Measurements from ENCODE around the gene GATB. TPM values are rescaled to one million over a fixed set of nuclear protein-coding genes. Genes with fewer than 3 reads are reported as not detected.

Gene GATB
- total and polyA plus RNA-seq, 2 donors (not counting 3 experiments of a cell fraction or from before 2014, with no cell fraction given) = 14.4 to 17.7 TPM

DNA sequence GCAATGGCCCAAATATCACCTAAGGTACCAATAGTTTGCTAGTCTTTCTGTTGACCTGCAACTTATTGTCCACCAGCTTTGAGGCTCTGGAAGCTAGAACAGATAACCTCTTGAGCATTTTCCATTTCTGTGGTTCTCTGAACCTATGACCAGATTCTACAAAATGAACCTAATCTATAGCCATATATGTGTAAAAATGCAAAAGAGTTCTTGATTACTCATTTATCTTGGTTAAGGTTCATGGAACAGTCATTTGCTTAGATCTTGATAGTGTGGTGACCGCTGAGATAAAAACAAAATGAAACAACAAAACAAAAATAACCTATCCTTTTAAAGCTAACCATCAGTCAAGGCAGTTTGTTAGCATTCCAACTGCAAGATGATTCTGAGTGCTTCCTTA lies 9.3 kb upstream of the GATB start:
- H2AFZ ChIP-seq (ENCODE audit: low read depth, low read length) = no peak overlapping the region
- peaks cover 3 to 9% of the 10 kb centered on the region in 2 experiments for H3K27me3 ChIP-seq (ENCODE audit: control insufficient read depth in 2 of 2, insufficient read depth in 2 of 2, low read length in 2 of 2)
- intact Hi-C loops (cut with micrococcal nuclease) = no loop called here
- DNase-seq (ENCODE audit: low read depth, low spot score) (no peak), FAIRE-seq (no peak)
- no peaks in the 10 kb centered on the region for H3K9me1 ChIP-seq (replicated peaks; ENCODE audit: control insufficient read depth, extremely low read depth, insufficient read depth, low read length)
- no peaks in the 10 kb centered on the region for H3K79me2 ChIP-seq (ENCODE audit: control insufficient read depth, insufficient read depth, low read length)
- no peaks in the 10 kb centered on the region for H4K20me1 ChIP-seq (replicated peaks; ENCODE audit: control insufficient read depth, extremely low read depth, insufficient read depth, low read length)
- no peak overlapping the region for H3K27ac ChIP-seq (ENCODE audit: insufficient read depth, low read depth, low read length)
- TF ChIP-seq GATA2 (IDR thresholded peaks at IDR 0.05; ENCODE audit: insufficient read depth, insufficient read length, low read depth, low read length) (no peak), POLR2A (IDR thresholded peaks at IDR 0.05; ENCODE audit: low read depth, low read length) (no peak), MYC (IDR thresholded peaks at IDR 0.05; ENCODE audit: low read depth, low read length) (no peak), EZH2 (IDR thresholded peaks at IDR 0.05; ENCODE audit: borderline replicate concordance, low read depth, low read length, severe bottlenecking) (no peak)
- TF ChIP-seq, protein P1, sequence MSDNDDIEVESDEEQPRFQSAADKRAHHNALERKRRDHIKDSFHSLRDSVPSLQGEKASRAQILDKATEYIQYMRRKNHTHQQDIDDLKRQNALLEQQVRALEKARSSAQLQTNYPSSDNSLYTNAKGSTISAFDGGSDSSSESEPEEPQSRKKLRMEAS (IDR thresholded peaks at IDR 0.05; ENCODE audit: insufficient read depth, insufficient read length) = no peak
- TF ChIP-seq, protein P2, sequence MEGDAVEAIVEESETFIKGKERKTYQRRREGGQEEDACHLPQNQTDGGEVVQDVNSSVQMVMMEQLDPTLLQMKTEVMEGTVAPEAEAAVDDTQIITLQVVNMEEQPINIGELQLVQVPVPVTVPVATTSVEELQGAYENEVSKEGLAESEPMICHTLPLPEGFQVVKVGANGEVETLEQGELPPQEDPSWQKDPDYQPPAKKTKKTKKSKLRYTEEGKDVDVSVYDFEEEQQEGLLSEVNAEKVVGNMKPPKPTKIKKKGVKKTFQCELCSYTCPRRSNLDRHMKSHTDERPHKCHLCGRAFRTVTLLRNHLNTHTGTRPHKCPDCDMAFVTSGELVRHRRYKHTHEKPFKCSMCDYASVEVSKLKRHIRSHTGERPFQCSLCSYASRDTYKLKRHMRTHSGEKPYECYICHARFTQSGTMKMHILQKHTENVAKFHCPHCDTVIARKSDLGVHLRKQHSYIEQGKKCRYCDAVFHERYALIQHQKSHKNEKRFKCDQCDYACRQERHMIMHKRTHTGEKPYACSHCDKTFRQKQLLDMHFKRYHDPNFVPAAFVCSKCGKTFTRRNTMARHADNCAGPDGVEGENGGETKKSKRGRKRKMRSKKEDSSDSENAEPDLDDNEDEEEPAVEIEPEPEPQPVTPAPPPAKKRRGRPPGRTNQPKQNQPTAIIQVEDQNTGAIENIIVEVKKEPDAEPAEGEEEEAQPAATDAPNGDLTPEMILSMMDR (IDR thresholded peaks at IDR 0.05; ENCODE audit: extremely low read depth in 1 of 2, insufficient read depth in 1 of 2, low read depth in 1 of 2, low read length in 2 of 2) = no peak
- no peak overlapping the region for H3K9ac ChIP-seq (replicated peaks; ENCODE audit: extremely low read depth, insufficient read depth, low read length)
- H3K36me3 ChIP-seq (ENCODE audit: control insufficient read depth in 2 of 2, extremely low read depth in 1 of 2, insufficient read depth in 2 of 2, low read length in 2 of 2) = no peaks in the 10 kb centered on the region
- H3K4me3 ChIP-seq (replicated peaks in 1 of 3; ENCODE audit: insufficient read depth in 1 of 3, low read depth in 1 of 3, low read length in 3 of 3) = no peak overlapping the region
- no peak overlapping the region for H3K4me2 ChIP-seq (ENCODE audit: insufficient read depth, low read length)
- ChIA-PET POLR2A (no interaction called here), CTCF (no interaction called here)
- dilution Hi-C loops (cut with MboI; ENCODE audit: extremely low pct_ligation_motif_present, low sequenced_read_pairs) = no loop called here
- no peaks in the 10 kb centered on the region for H3K4me1 ChIP-seq (ENCODE audit: control insufficient read depth, extremely low read depth, insufficient read depth, low read length)
- no peaks in the 10 kb centered on the region for H3K9me3 ChIP-seq (replicated peaks; ENCODE audit: control insufficient read depth, insufficient read depth, low read length)
- BruUV-seq (replicated peaks) = no TSS peak

DNA sequence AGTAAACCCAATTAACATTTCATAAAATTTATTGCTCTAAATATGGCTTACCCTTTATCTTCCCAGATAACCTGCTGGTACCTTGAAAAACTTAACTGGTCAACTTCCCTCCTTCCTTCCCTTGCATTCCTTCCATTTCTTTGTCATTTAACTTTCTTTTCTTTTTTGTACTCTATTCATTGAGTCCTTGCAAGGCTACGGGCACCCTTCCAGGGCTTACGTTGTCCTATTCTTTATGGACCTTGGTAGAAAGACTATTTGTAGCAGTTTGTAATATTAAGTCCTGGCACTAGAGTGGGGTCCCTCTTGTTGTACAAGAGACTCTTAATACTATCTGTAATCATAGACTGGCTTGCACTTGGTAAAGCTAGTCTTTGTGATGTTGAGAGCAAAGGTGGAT lies 8.0 kb upstream of the GATB start:
- TF ChIP-seq FOS (IDR thresholded peaks at IDR 0.05; ENCODE audit: borderline replicate concordance, insufficient read depth, low read length) (no peak), EZH2 (IDR thresholded peaks at IDR 0.05; ENCODE audit: borderline replicate concordance, low read depth, low read length, severe bottlenecking) (no peak), POLR2A (IDR thresholded peaks at IDR 0.05; ENCODE audit: low read depth, low read length) (no peak), JUN (IDR thresholded peaks at IDR 0.05; ENCODE audit: borderline replicate concordance, insufficient read depth, insufficient read length, low read depth) (no peak), MYC (IDR thresholded peaks at IDR 0.05; ENCODE audit: low read depth, low read length) (no peak), POLR2AphosphoS5 (IDR thresholded peaks at IDR 0.05; ENCODE audit: insufficient read depth, low read depth, low read length) (no peak), GATA2 (IDR thresholded peaks at IDR 0.05; ENCODE audit: insufficient read depth, insufficient read length, low read depth, low read length) (no peak)
- TF ChIP-seq, protein P2 (IDR thresholded peaks at IDR 0.05; ENCODE audit: extremely low read depth in 1 of 2, insufficient read depth in 1 of 2, low read depth in 1 of 2, low read length in 2 of 2) = no peak
- TF ChIP-seq, protein P1 (IDR thresholded peaks at IDR 0.05; ENCODE audit: insufficient read depth, insufficient read length) = no peak
- no peak for FAIRE-seq
- ChIA-PET CTCF (no interaction called here), POLR2A (no interaction called here)
- dilution Hi-C loops (cut with MboI; ENCODE audit: extremely low pct_ligation_motif_present, low sequenced_read_pairs) = no loop called here
- no peak for DNase-seq (ENCODE audit: low read depth, low spot score)
- Histone ChIP-seq H3K9me1 (replicated peaks; ENCODE audit: control insufficient read depth, extremely low read depth, insufficient read depth, low read length) (no peaks in the 10 kb centered on the region), H3K4me3 (replicated peaks in 1 of 3; ENCODE audit: insufficient read depth in 1 of 3, low read depth in 1 of 3, low read length in 3 of 3) (no peak overlapping the region), H4K20me1 (replicated peaks; ENCODE audit: control insufficient read depth, extremely low read depth, insufficient read depth, low read length) (no peaks in the 10 kb centered on the region), H3K9me3 (replicated peaks; ENCODE audit: control insufficient read depth, insufficient read depth, low read length) (no peaks in the 10 kb centered on the region), H3K79me2 (ENCODE audit: control insufficient read depth, insufficient read depth, low read length) (no peaks in the 10 kb centered on the region), H3K27me3 (ENCODE audit: control insufficient read depth in 2 of 2, insufficient read depth in 2 of 2, low read length in 2 of 2) (peaks cover 3 to 12% of the 10 kb centered on the region in 2 experiments), H2AFZ (ENCODE audit: low read depth, low read length) (no peak overlapping the region), H3K9ac (replicated peaks; ENCODE audit: extremely low read depth, insufficient read depth, low read length) (no peak overlapping the region), H3K4me2 (ENCODE audit: insufficient read depth, low read length) (no peak overlapping the region), H3K4me1 (ENCODE audit: control insufficient read depth, extremely low read depth, insufficient read depth, low read length) (no peaks in the 10 kb centered on the region), H3K36me3 (ENCODE audit: control insufficient read depth in 2 of 2, extremely low read depth in 1 of 2, insufficient read depth in 2 of 2, low read length in 2 of 2) (no peaks in the 10 kb centered on the region), H3K27ac (ENCODE audit: insufficient read depth, low read depth, low read length) (no peak overlapping the region)
- intact Hi-C loops (cut with micrococcal nuclease) = no loop called here
- BruUV-seq (replicated peaks) = no TSS peak
